HCT116 (cell line): Measurements from ENCODE around the gene PLEKHJ1.

Source experiments
- POLR2A ChIP-seq: IDR thresholded peaks from 2 replicates; pipeline ENCODE4 v1.7.0; 2011; ENCODE audit warnings: borderline replicate concordance; ENCODE audit not compliant: insufficient read depth, insufficient read length; ENCODE audit errors: extremely low read depth
- TF ChIP-seq, protein P1 (sequence below), 3 experiments: fragments of 200-600 bp in 1 of 3; sonication (generic) in 1 of 3; IDR thresholded peaks in 2 of 3; conservative IDR thresholded peaks in 1 of 3; 2 replicates each; pipeline ENCODE4 v1.5.1; 2012 to 2017; ENCODE audit warnings: low read depth in 2 of 3, low read length in 2 of 3, antibody characterized with exemption in 1 of 3, borderline replicate concordance in 1 of 3, control low read depth in 1 of 3, mild to moderate bottlenecking in 1 of 3, mixed read lengths in 1 of 3, mixed run types in 1 of 3, moderate library complexity in 1 of 3; ENCODE audit not compliant: insufficient read depth in 1 of 3

GRCh38 chr19:2271234-2272103, 35.3 kb upstream of the PLEKHJ1 start:
- TF ChIP-seq, protein P1, sequence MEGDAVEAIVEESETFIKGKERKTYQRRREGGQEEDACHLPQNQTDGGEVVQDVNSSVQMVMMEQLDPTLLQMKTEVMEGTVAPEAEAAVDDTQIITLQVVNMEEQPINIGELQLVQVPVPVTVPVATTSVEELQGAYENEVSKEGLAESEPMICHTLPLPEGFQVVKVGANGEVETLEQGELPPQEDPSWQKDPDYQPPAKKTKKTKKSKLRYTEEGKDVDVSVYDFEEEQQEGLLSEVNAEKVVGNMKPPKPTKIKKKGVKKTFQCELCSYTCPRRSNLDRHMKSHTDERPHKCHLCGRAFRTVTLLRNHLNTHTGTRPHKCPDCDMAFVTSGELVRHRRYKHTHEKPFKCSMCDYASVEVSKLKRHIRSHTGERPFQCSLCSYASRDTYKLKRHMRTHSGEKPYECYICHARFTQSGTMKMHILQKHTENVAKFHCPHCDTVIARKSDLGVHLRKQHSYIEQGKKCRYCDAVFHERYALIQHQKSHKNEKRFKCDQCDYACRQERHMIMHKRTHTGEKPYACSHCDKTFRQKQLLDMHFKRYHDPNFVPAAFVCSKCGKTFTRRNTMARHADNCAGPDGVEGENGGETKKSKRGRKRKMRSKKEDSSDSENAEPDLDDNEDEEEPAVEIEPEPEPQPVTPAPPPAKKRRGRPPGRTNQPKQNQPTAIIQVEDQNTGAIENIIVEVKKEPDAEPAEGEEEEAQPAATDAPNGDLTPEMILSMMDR (IDR thresholded peaks at IDR 0.05 in 2 of 3, conservative IDR thresholded peaks at IDR 0.05 in 1 of 3; ENCODE audit: borderline replicate concordance in 1 of 3, insufficient read depth in 1 of 3, low read depth in 2 of 3, low read length in 2 of 3), result no peak
- no peak for TF ChIP-seq POLR2A
